Hepatocyte (in vitro differentiated cells): ENCODE measurements around the gene POLR1E.

Experiments
- EZH2 ChIP-seq: fragments of 200-600 bp; sonication (generic); IDR thresholded peaks from 2 replicates; pipeline ENCODE4 v1.6.1; 2016; ENCODE audit warnings: antibody characterized with exemption, mild to moderate bottlenecking, borderline replicate concordance
- EZH2phosphoT487 ChIP-seq: fragments of 200-600 bp; sonication (generic); IDR thresholded peaks from one replicate; pipeline ENCODE4 v1.6.1; 2018; ENCODE audit warnings: antibody characterized with exemption, mild to moderate bottlenecking, low read depth, moderate library complexity; ENCODE audit not compliant: unreplicated experiment, severe bottlenecking
- TF ChIP-seq, protein P1 (sequence below): fragments of 200-600 bp; sonication (generic); IDR thresholded peaks from 2 replicates; pipeline ENCODE4 v1.5.1; 2016; ENCODE audit warnings: antibody characterized with exemption, mild to moderate bottlenecking; ENCODE audit not compliant: poor library complexity

DNA sequence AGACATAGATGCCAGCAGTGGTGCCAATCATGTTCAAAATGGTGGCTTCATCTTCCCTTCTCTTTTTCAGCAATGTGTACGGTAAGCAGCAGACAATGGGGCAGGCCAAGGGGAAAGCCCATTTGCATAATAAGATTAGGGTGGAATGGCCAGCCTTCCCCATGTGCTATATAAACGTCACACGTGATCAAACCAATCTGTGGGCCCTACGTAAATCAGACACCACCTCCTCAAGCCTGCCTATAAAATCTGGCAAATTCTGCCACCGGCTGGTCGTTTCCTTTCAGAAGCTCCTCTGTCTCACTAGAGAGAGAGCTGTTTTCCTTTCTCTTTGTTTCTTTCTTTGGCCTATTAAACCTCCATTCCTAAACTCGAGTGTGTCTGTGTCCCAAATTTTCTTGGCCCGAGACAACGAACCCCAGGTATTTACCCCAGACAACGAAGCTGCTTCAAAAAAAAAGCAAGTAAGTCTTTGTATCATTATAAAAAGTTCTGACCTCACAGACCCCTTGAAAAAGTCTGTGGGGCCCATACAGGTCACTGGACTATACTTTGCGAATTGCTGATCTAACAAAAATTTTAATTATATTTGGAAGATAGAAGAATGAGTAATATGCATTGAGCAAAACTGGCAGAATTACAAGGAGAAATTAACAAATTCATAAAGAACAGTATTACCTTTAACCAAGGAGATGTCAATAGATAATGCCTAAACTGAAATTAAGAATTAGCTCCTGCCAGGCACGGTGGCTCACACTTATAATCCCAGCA, 35.7 kb upstream of the POLR1E start:
- TF ChIP-seq, protein P1, sequence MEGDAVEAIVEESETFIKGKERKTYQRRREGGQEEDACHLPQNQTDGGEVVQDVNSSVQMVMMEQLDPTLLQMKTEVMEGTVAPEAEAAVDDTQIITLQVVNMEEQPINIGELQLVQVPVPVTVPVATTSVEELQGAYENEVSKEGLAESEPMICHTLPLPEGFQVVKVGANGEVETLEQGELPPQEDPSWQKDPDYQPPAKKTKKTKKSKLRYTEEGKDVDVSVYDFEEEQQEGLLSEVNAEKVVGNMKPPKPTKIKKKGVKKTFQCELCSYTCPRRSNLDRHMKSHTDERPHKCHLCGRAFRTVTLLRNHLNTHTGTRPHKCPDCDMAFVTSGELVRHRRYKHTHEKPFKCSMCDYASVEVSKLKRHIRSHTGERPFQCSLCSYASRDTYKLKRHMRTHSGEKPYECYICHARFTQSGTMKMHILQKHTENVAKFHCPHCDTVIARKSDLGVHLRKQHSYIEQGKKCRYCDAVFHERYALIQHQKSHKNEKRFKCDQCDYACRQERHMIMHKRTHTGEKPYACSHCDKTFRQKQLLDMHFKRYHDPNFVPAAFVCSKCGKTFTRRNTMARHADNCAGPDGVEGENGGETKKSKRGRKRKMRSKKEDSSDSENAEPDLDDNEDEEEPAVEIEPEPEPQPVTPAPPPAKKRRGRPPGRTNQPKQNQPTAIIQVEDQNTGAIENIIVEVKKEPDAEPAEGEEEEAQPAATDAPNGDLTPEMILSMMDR = no peak
- TF ChIP-seq EZH2 (no peak), EZH2phosphoT487 (no peak)
